Measurements from ENCODE around the gene NFIB. TPM values are rescaled to one million over a fixed set of nuclear protein-coding genes. Genes with fewer than 3 reads are reported as not detected.

Gene NFIB
- total and polyA plus RNA-seq, 8 donors: 8.9 to 65.0 (median 45.7) TPM

DNA sequence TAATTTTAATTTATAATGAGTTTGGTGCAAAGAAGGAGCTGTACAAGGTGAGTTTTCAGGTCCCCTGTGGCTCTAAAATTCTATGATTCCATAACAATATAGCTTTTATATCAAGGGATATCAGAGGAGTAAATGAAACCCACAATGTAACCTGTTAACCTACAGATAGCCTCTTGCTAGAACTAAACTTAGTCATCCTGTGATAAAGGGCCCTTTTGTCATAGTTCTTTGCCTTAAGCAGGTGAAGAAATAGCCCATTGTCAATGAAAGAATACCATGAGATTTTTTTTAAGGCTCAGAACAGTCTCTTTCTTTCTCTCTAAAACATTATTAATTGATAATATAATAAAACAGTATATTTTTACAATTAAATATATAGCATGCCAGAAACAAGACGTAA is 127.8 kb downstream of the NFIB start:
- H3K36me3 ChIP-seq: no peaks in the 10 kb centered on the region
- intact Hi-C loops (cut with DNase I): no loop called here
- peak in 2 of 4 donors; percentile 22 to 42 for ATAC-seq
- peaks cover 6 to 16% (median 16%) of the 10 kb centered on the region in 3 donors for H3K4me1 ChIP-seq
- TF ChIP-seq CTCF (IDR thresholded peaks at IDR 0.05): no peak
- DNase-seq: no peak
- FAIRE-seq: no peak
- no peak overlapping the region for H3K4me3 ChIP-seq
- peak overlapping the region in 1 of 4 donors; percentile 42 for H3K27ac ChIP-seq
- H3K27me3 ChIP-seq: no peaks in the 10 kb centered on the region
- 83 to 84% methylated on average over 1 of the region's 1 CpG for WGBS, 2 donors
- no peaks in the 10 kb centered on the region for H3K9me3 ChIP-seq

GRCh38 chr9:14185016-14185415 is 128.9 kb downstream of the NFIB start:
- intact Hi-C loops (cut with DNase I): no loop called here
- Histone ChIP-seq H3K4me1 (peaks cover 8 to 27% (median 16%) of the 10 kb centered on the region in 3 donors), H3K27ac (peak overlapping the region in 1 of 4 donors; percentile 42)

DNA sequence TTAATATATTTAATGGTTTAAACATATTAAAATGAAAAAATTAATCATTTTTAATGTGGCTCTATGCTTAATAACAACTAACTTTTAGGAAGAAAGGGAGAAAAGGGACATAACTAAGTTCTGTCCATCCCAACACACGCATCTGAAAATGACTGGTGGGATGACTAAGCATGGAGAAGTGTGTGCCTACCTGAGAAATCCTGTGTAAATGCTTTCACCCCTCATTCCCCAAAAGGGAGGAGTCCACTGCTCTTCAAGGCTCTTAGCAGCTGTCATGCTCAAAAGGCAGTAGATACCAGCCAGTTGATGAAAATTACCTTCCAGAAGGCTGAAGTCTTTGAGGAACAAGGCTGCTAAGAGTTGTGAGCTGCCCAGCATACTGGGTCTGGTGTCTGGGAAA is 130.9 kb downstream of the NFIB start:
- H3K9me3 ChIP-seq: no peaks in the 10 kb centered on the region
- 93 to 100% methylated on average over 1 of the region's 1 CpG for WGBS, 2 donors
- no peak overlapping the region for H3K27ac ChIP-seq
- intact Hi-C loops (cut with DNase I): no loop called here
- ATAC-seq: no peak
- no peak for TF ChIP-seq CTCF (IDR thresholded peaks at IDR 0.05)
- DNase-seq: no peak
- no peak for FAIRE-seq
- H3K4me3 ChIP-seq: no peak overlapping the region
- no peaks in the 10 kb centered on the region for H3K27me3 ChIP-seq
- peaks cover 20 to 44% (median 26%) of the 10 kb centered on the region in 3 donors for H3K4me1 ChIP-seq
- H3K36me3 ChIP-seq: no peaks in the 10 kb centered on the region

More at GRCh38 chr9:14185016-14185415, 128.9 kb downstream of the NFIB start:
- TF ChIP-seq CTCF (IDR thresholded peaks at IDR 0.05): no peak
- Histone ChIP-seq H3K36me3 (no peaks in the 10 kb centered on the region), H3K27me3 (no peaks in the 10 kb centered on the region), H3K9me3 (no peaks in the 10 kb centered on the region), H3K4me3 (no peak overlapping the region)
- FAIRE-seq: no peak
- WGBS, 2 donors: 69 to 70% methylated on average over 2 of the region's 2 CpGs
- ATAC-seq: no peak
- no peak for DNase-seq

- H3K4me1 ChIP-seq: peaks cover 27 to 60% (median 29%) of the 10 kb centered on the region in 3 donors
- H3K9me3 ChIP-seq: no peaks in the 10 kb centered on the region
- peak in 1 of 4 donors; percentile 9 for ATAC-seq
- WGBS, 2 donors: 31 to 38% methylated on average over 3 of the region's 3 CpGs
- no peak for TF ChIP-seq CTCF (IDR thresholded peaks at IDR 0.05)
- peak; percentile 47 for FAIRE-seq
- H3K4me3 ChIP-seq: peak overlapping the region in 1 of 4 donors; percentile 2
- intact Hi-C loops (cut with DNase I): no loop called here
- H3K27me3 ChIP-seq: no peaks in the 10 kb centered on the region
- H3K36me3 ChIP-seq: no peaks in the 10 kb centered on the region
- no peak for DNase-seq
- peak overlapping the region; percentile 44 to 74 (median 54) for H3K27ac ChIP-seq
These were observed 132.9 kb downstream of the NFIB start for GRCh38 chr9:14180960-14181537.

Data from pancreas (tissue), 10 donors.